ENCODE data around the gene AGK. TPM values are rescaled to one million over a fixed set of nuclear protein-coding genes. Genes with fewer than 3 reads are reported as not detected.
A peak's percentile ranks its signal among the peaks of the same experiment; 100 is the strongest.
"Not testable (repeated sequence)": the region's sequence is repeated elsewhere in the genome, so short reads cannot be mapped to it uniquely, and the experiment has no call there.

Gene AGK
- total RNA-seq, 2 donors from 2014 or later: 19.6 to 21.1 TPM

DNA sequence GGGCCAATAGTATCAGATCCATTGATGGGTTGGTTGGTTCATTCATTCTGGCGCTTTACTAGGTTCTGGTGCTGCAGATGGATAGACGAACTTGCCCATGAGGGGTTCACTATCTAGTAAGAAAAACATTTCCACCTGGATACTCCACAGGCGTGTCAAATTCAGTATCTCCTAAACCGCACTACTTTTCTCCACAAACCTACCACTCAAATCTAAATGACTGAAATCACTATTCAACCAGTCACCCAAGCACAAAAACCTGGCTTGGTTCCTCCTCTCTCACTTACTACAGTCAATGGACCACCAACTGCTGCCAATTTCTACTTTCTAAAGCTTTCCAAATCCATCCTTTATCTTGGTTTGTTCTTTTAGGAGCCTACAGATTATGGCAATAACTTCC is 572 bp downstream of the AGK start:
- TF ChIP-seq, protein P1, sequence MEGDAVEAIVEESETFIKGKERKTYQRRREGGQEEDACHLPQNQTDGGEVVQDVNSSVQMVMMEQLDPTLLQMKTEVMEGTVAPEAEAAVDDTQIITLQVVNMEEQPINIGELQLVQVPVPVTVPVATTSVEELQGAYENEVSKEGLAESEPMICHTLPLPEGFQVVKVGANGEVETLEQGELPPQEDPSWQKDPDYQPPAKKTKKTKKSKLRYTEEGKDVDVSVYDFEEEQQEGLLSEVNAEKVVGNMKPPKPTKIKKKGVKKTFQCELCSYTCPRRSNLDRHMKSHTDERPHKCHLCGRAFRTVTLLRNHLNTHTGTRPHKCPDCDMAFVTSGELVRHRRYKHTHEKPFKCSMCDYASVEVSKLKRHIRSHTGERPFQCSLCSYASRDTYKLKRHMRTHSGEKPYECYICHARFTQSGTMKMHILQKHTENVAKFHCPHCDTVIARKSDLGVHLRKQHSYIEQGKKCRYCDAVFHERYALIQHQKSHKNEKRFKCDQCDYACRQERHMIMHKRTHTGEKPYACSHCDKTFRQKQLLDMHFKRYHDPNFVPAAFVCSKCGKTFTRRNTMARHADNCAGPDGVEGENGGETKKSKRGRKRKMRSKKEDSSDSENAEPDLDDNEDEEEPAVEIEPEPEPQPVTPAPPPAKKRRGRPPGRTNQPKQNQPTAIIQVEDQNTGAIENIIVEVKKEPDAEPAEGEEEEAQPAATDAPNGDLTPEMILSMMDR (IDR thresholded peaks at IDR 0.05): no peak
- H3K4me1 ChIP-seq: peaks cover 8% of the 10 kb centered on the region
- H3K9me3 ChIP-seq: no peaks in the 10 kb centered on the region
- no peak overlapping the region for H3K27ac ChIP-seq
- H3K36me3 ChIP-seq: no peaks in the 10 kb centered on the region
- no peaks in the 10 kb centered on the region for H3K27me3 ChIP-seq
- no peak for DNase-seq
- intact Hi-C loops (cut with DNase I): no loop called here
- H3K4me3 ChIP-seq: peak overlapping the region; percentile 92
- peak overlapping the region; percentile 58 to 92 for H3K9ac ChIP-seq (ENCODE audit: low read depth in 2 of 2, low read length in 2 of 2)

DNA sequence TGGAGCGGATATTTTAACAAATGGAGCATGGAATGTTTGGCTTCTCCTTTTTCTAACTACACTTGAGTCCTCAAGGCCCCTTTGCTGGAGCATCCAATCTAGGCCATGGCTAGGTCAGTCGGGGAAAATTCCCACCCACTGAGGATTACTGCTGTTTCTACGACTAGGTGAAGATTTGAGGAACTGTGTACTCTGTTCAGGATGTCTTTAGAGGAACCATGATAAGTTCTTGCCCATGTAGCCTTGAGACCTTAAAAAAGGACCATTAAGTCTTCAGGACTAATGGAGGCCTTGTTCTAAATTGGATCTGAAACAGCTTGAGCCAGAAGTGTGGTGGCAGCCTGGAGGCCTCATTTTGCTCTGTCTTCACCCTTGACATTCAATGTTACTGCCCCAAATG is 6.2 kb downstream of the AGK start:
- Histone ChIP-seq H3K36me3 (no peaks in the 10 kb centered on the region), H3K4me3 (no peak overlapping the region), H3K4me1 (no peaks in the 10 kb centered on the region), H3K9ac (ENCODE audit: low read depth in 2 of 2, low read length in 2 of 2) (no peak overlapping the region), H3K9me3 (no peaks in the 10 kb centered on the region), H3K27me3 (no peaks in the 10 kb centered on the region), H3K27ac (no peak overlapping the region)
- DNase-seq: no peak
- intact Hi-C loops (cut with DNase I): no loop called here
- TF ChIP-seq, protein P1 (IDR thresholded peaks at IDR 0.05): no peak

DNA sequence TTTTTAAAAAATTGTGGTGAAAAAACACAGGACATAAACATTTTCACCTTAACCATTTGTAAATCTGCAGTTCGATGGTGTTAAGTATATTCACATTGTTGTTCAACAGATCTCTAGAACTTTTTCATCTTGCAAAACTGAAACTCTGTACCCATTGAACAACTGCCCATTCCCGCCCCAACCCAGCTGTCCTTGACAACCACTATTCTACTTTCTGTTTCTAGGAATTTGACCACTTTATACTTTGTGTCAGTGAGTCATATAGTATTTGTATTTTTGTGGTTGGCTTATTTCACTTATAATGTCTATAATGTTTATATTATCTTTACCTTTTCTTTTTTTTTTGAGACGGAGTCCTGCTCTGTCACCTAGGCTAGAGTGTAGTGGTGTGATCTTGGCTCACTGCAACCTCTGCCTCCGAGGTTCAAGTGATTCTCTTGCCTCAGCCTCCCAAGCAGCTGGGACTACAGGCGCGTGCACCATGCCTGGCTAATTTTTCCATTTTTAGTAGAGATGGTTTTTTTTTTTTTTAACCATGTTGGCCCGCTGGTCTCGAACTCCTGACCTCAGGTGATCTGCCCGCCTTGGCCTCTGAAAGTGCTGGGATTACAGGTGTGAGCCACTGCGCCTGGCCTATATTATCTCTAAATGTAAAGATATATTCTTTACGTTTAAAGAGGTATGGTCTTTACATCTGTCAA is 6.8 kb downstream of the AGK start:
- DNase-seq; H3K36me3 ChIP-seq; H3K9me3 ChIP-seq; intact Hi-C loops (cut with DNase I); H3K4me1 ChIP-seq; H3K4me3 ChIP-seq; H3K9ac ChIP-seq (ENCODE audit: low read depth in 2 of 2, low read length in 2 of 2); H3K27me3 ChIP-seq; H3K27ac ChIP-seq: not testable (repeated sequence)

DNA sequence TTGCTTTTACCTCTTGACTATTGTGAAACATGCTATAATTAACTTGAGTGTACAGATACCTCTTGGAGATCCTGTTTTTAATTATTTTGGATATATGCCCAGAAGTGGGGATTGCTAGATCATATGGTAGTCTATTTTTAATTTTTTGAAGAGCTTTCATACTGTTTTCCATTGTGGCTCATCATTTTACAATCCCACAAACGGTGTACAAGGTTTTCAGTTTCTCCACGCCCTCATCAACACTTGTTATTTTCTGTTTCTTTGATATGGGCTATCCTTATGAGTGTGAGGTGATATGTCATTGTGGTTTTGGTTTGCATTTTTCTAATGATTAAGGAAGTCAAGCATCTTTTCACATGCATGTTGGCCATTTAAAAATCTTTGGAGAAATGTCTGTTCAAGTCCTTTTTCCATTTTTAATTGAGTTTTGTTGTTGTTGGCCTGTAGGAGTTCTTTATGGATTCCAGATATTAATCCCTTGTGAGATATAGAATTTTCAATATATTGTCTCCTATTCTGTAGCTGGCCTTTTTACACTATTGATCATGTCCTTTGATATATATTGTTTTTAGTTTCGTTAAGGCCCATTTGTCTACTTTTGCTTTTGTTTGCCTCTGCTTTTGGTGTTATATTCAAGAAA is 7.5 kb downstream of the AGK start:
- intact Hi-C loops (cut with DNase I): no loop called here
- Histone ChIP-seq H3K36me3 (no peaks in the 10 kb centered on the region), H3K9me3 (no peaks in the 10 kb centered on the region), H3K27ac (no peak overlapping the region), H3K4me1 (no peaks in the 10 kb centered on the region), H3K27me3 (no peaks in the 10 kb centered on the region), H3K9ac (ENCODE audit: low read depth in 2 of 2, low read length in 2 of 2) (no peak overlapping the region), H3K4me3 (no peak overlapping the region)
- no peak for DNase-seq
- TF ChIP-seq, protein P1 (IDR thresholded peaks at IDR 0.05): no peak

DNA sequence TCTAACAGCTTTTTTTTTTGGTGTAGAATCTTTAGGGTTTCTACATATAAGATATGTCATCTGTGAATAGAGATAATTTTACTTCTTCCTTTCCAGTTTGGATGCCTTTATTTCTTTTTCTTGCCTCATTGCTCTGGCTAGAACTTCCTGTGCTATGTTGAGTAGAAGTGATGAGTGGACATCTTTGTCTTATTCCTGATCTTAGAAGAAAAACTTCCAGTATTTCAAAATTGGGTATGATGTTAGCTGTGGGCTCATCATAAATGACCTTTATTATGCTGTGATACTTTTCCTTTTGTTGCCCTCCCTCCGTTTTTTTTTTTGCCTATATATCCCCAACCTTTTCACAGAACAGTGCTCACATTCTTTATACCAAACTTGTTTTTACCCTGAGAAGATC is 8.8 kb downstream of the AGK start:
- no peaks in the 10 kb centered on the region for H3K9me3 ChIP-seq
- DNase-seq: no peak
- TF ChIP-seq, protein P1 (IDR thresholded peaks at IDR 0.05): no peak
- no peak overlapping the region for H3K27ac ChIP-seq
- H3K4me3 ChIP-seq: no peak overlapping the region
- H3K27me3 ChIP-seq: no peaks in the 10 kb centered on the region
- no peak overlapping the region for H3K9ac ChIP-seq (ENCODE audit: low read depth in 2 of 2, low read length in 2 of 2)
- intact Hi-C loops (cut with DNase I): no loop called here
- no peaks in the 10 kb centered on the region for H3K36me3 ChIP-seq
- no peaks in the 10 kb centered on the region for H3K4me1 ChIP-seq

DNA sequence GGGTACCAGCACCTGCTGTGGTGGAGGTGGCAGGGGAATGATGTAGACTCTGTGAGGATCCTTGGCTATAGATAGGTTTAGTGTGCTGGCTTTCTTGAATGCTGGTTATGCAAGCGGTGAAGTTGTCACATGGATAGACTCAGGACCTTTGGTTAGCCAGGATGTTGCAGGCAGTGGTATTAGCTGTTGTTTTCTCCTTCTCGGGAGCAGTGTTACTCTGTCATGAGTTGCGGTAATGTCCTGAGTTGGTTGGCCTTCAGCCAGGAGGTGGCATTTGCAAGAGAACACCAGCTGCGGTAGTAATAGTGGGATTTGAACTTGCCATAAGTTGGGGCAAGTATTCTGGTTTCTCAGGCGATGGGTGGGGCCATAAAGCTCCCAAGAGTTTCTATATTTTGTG is 10.8 kb downstream of the AGK start:
- Histone ChIP-seq H3K9me3 (no peaks in the 10 kb centered on the region), H3K36me3 (no peaks in the 10 kb centered on the region), H3K4me1 (no peaks in the 10 kb centered on the region), H3K4me3 (no peak overlapping the region), H3K27me3 (no peaks in the 10 kb centered on the region), H3K9ac (ENCODE audit: low read depth in 2 of 2, low read length in 2 of 2) (no peak overlapping the region), H3K27ac (no peak overlapping the region)
- intact Hi-C loops (cut with DNase I): no loop called here
- TF ChIP-seq, protein P1 (IDR thresholded peaks at IDR 0.05): no peak
- no peak for DNase-seq

All from colonic mucosa (tissue), 4 donors.